Femur (tissue), 1 donor: ENCODE measurements around the gene RPL21.
"Not testable (repeated sequence)": the region's sequence is repeated elsewhere in the genome, so short reads cannot be mapped to it uniquely, and the experiment has no call there.

Source experiments
- DNase-seq: peaks from one replicate; pipeline ENCODE4 v3.0.0-alpha.2; 2017

RPL21 gene

GRCh38 chr13:27251166-27252091 lies at the start of gene RPL21:
Gene RPL21 (plus strand): TSS chr13:27251558. CDS start chr13:27253777, 2,219 bp downstream.
- DNase-seq, result peak; percentile 98

- no peak for DNase-seq
These were observed 49.7 kb upstream of the RPL21 start for GRCh38 chr13:27201661-27202060.

- no peak for DNase-seq
These were observed 48.2 kb upstream of the RPL21 start for GRCh38 chr13:27203186-27203585.

- no peak for DNase-seq
These were observed 47.5 kb upstream of the RPL21 start for GRCh38 chr13:27203854-27204253.

GRCh38 chr13:27208514-27208913 lies 42.8 kb upstream of the RPL21 start:
- DNase-seq, result no peak

GRCh38 chr13:27211271-27211670 lies 40.1 kb upstream of the RPL21 start:
- no peak for DNase-seq

GRCh38 chr13:27211771-27212364 lies 39.5 kb upstream of the RPL21 start:
- DNase-seq, result no peak

- not testable (repeated sequence) for DNase-seq
These were observed 38.0 kb upstream of the RPL21 start for GRCh38 chr13:27213386-27213785.

GRCh38 chr13:27217791-27218190 lies 33.6 kb upstream of the RPL21 start:
- not testable (repeated sequence) for DNase-seq

GRCh38 chr13:27218861-27219260 lies 32.5 kb upstream of the RPL21 start:
- not testable (repeated sequence) for DNase-seq

GRCh38 chr13:27219611-27220010 lies 31.7 kb upstream of the RPL21 start:
- no peak for DNase-seq

- DNase-seq, result not testable (repeated sequence)
These were observed 29.3 kb upstream of the RPL21 start for GRCh38 chr13:27222100-27222499.

GRCh38 chr13:27226991-27227390 lies 24.4 kb upstream of the RPL21 start:
- no peak for DNase-seq

- no peak for DNase-seq
These were observed 23.2 kb upstream of the RPL21 start for GRCh38 chr13:27228131-27228530.

GRCh38 chr13:27229642-27230041 lies 21.7 kb upstream of the RPL21 start:
- no peak for DNase-seq

- no peak for DNase-seq
These were observed 17.4 kb upstream of the RPL21 start for GRCh38 chr13:27233964-27234363.

GRCh38 chr13:27236478-27236877 lies 14.9 kb upstream of the RPL21 start:
- no peak for DNase-seq

- no peak for DNase-seq
These were observed 8.7 kb upstream of the RPL21 start for GRCh38 chr13:27242702-27243101.

- DNase-seq, result no peak
These were observed 5.7 kb upstream of the RPL21 start for GRCh38 chr13:27245610-27246009.

GRCh38 chr13:27250833-27251165 lies 559 bp upstream of the RPL21 start:
- DNase-seq, result no peak

- DNase-seq, result no peak
These were observed 1.1 kb downstream of the RPL21 start for GRCh38 chr13:27252467-27252866.

GRCh38 chr13:27257233-27257568 lies 5.8 kb downstream of the RPL21 start:
- no peak for DNase-seq

GRCh38 chr13:27257648-27258253 lies 6.4 kb downstream of the RPL21 start:
- DNase-seq, result no peak
